Measurements from ENCODE around the gene ETNK1. TPM values are rescaled to one million over a fixed set of nuclear protein-coding genes. Genes with fewer than 3 reads are reported as not detected.

ETNK1 gene
- total RNA-seq, 1 experiment from 2014 or later: 70.1 TPM

DNA sequence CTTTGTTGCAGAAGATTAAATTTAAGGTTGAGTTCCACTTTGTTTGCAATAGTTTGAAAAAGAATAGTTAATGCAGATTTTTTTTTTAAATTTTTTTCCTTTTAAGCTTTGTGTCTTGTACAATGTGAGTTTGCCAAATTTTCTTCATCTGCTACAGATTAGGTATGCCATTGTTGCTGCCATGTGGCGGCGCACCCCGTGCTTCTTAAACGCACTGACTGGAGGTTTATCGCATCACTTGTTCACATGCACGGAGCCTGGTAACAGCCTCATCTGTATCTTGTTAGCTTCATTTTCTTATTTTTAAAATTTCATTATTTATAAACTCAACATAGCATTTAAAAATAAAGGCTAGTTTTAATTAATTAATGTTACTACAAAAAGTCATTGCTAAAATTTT, 43.5 kb downstream of the ETNK1 start:
- H2BK20ac ChIP-seq (ENCODE audit: low read depth, low read length, poor library complexity, severe bottlenecking): no peak overlapping the region
- no peak overlapping the region for H3K27ac Mint-ChIP-seq
- WGBS (ENCODE audit: extremely low coverage, insufficient read length, low lambda C conversion rate): no CpG with 5 or more reads among the region's 6 CpGs
- no peak overlapping the region for H2AFZ ChIP-seq (ENCODE audit: low read length)
- H3K4me1 ChIP-seq (ENCODE audit: insufficient read depth, low read length): no peaks in the 10 kb centered on the region
- H3K79me2 ChIP-seq (ENCODE audit: insufficient read depth, low read length): no peaks in the 10 kb centered on the region
- no peak for DNase-seq
- no peak overlapping the region for H3K14ac ChIP-seq (ENCODE audit: insufficient read depth, low read length)
- H2BK12ac ChIP-seq (ENCODE audit: insufficient read length, low read depth, low read length): no peak overlapping the region
- H3K9me3 ChIP-seq (ENCODE audit: control insufficient read depth, low read depth, low read length): no peaks in the 10 kb centered on the region
- H2AK5ac ChIP-seq (ENCODE audit: insufficient read length, low read length): no peak overlapping the region
- no peaks in the 10 kb centered on the region for H3K4me1 Mint-ChIP-seq
- H3K23ac ChIP-seq (ENCODE audit: insufficient read length, low read depth, low read length): no peak overlapping the region
- H2BK120ac ChIP-seq (ENCODE audit: low read depth, low read length, poor library complexity, severe bottlenecking): no peak overlapping the region
- H3K4ac ChIP-seq (ENCODE audit: low read depth, low read length): no peak overlapping the region
- TF ChIP-seq, protein P1, sequence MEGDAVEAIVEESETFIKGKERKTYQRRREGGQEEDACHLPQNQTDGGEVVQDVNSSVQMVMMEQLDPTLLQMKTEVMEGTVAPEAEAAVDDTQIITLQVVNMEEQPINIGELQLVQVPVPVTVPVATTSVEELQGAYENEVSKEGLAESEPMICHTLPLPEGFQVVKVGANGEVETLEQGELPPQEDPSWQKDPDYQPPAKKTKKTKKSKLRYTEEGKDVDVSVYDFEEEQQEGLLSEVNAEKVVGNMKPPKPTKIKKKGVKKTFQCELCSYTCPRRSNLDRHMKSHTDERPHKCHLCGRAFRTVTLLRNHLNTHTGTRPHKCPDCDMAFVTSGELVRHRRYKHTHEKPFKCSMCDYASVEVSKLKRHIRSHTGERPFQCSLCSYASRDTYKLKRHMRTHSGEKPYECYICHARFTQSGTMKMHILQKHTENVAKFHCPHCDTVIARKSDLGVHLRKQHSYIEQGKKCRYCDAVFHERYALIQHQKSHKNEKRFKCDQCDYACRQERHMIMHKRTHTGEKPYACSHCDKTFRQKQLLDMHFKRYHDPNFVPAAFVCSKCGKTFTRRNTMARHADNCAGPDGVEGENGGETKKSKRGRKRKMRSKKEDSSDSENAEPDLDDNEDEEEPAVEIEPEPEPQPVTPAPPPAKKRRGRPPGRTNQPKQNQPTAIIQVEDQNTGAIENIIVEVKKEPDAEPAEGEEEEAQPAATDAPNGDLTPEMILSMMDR (conservative IDR thresholded peaks at IDR 0.05): no peak
- no peak overlapping the region for H3T11ph ChIP-seq (ENCODE audit: low read length)
- no peak overlapping the region for H4K8ac ChIP-seq (replicated peaks; ENCODE audit: insufficient read length, low read depth, low read length)
- H4K20me1 ChIP-seq (ENCODE audit: control insufficient read depth, insufficient read depth, insufficient read length): no peaks in the 10 kb centered on the region
- H3K4me2 ChIP-seq (ENCODE audit: insufficient read depth, insufficient read length, low read length): no peak overlapping the region
- H3K27me3 Mint-ChIP-seq (ENCODE audit: low read depth): no peaks in the 10 kb centered on the region
- no peak overlapping the region for H4K5ac ChIP-seq (ENCODE audit: insufficient read length, low read depth, low read length)
- H2BK15ac ChIP-seq (ENCODE audit: low read depth, low read length): no peak overlapping the region
- H2BK5ac ChIP-seq (ENCODE audit: insufficient read length, low read length): no peak overlapping the region
- H3K36me3 Mint-ChIP-seq (ENCODE audit: insufficient read depth in 1 of 3, low read depth in 3 of 3): peaks cover 5 to 27% (median 17%) of the 10 kb centered on the region in 3 experiments; a peak in 6 of 7 replicates
- H3K27ac ChIP-seq (ENCODE audit: insufficient read length, low read depth, low read length): no peak overlapping the region
- no peaks in the 10 kb centered on the region for H3K23me2 ChIP-seq (ENCODE audit: insufficient read length, low read depth, low read length, poor library complexity, severe bottlenecking)
- no peak overlapping the region for H4K91ac ChIP-seq (ENCODE audit: insufficient read length, low read depth, low read length)
- H3K56ac ChIP-seq (ENCODE audit: insufficient read length, low read depth, low read length): no peak overlapping the region
- no peaks in the 10 kb centered on the region for H3K79me1 ChIP-seq (ENCODE audit: insufficient read depth, low read depth, low read length, poor library complexity, severe bottlenecking)
- no peaks in the 10 kb centered on the region for H3K9me3 Mint-ChIP-seq
- no peak overlapping the region for H3K9ac ChIP-seq (ENCODE audit: extremely low read depth, insufficient read length, low read length)
- H3K27me3 ChIP-seq (ENCODE audit: insufficient read depth, low read length): no peaks in the 10 kb centered on the region
- no peak overlapping the region for H3K4me3 Mint-ChIP-seq
- no peak overlapping the region for H3K18ac ChIP-seq (ENCODE audit: insufficient read length, low read depth, low read length)
